GM19324 (cell line): Measurements from ENCODE around the gene TCP11.

Experiments used
- ATAC-seq: cut with Tn5 transposase; IDR thresholded peaks from one replicate; pipeline ENCODE4 v1.9.1; 2021; ENCODE audit warnings: mild to moderate bottlenecking, moderate library complexity; ENCODE audit not compliant: unreplicated experiment, low FRiP score

Gene TCP11

DNA sequence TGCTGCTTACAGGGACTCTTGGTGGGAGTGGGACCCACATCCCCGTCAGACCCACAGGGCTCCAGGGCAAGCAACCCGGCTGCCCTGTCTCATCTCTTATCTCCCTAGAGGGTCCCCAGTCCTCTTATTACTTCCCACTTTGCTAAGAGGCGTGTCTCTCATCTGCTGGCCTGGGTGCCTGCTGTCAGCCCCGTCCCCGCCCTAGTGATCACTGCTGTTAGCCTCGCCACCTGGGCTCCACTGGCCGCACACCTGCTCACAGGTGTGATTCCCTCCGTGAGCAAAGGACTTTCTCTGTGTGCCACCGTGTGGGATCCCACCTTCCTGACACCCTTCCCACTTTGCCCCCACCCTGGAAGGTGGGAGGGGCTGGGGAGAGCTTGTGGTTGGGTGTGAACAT lies 57.6 kb downstream of the TCP11 start:
- no peak for ATAC-seq

DNA sequence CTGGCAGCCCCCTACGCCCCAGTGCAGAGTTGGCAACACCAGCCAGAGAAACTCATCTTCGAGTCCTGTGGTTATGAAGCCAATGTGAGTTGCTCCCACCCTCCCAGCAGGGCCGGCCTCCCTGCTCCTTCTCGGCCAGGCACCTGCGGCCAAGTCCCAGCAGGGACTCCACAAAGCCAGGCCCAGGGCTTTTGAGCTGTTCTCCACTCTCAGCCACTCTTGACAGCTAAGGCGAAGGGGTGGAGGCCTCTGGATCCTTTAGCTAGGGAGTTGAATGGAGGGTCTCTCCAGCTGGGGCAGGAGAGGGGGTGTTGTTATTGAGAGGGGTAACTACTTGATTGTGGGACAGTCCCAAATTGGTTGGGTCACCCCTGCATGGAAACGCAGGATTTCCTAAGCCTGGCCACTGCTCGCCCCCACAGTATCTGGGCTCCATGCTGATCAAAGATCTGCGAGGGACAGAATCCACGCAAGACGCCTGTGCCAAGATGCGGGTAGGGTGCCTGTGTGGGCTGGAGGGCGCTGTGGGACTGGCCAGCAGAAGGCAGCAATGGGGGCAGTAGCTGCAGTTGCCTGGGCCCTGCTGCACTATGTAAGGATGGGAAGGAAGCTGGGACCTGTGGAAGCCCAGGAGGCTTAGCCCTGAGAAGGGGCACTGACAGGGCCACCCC lies 58.3 kb downstream of the TCP11 start:
- no peak for ATAC-seq

DNA sequence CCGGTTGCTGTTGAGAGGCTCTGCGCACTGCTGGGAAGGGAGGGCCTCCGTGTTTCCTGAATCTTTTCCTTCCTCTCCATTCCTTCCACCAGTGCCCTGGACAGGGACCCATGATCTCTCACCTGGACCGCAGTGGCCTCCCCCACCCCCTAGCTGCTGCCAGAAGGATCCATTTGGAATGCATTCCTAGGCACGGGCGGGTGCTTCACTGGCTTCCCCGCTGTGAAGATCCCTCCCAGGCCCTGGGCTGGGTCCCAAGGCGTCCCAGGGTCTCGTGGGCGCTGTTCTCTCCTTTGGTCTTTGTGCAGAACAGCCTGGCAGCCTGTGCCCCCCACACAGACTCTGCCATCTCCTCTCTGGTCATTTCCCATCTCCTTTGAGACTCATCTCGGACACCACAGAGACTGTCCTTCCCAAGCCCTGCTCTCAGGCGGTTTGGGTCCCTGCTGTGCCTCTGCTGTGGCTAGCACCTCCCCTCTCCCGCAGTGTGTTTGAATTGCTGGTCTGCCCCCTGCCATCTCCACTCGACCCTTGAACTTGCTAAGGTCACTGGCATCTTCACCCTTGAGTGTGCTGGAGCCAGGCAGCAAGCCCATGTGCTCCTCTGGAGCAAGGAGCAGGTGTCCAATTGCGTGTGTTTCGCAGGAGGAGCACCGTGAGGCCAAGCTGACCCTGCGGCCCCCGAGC lies 59.0 kb downstream of the TCP11 start:
- ATAC-seq = no peak

DNA sequence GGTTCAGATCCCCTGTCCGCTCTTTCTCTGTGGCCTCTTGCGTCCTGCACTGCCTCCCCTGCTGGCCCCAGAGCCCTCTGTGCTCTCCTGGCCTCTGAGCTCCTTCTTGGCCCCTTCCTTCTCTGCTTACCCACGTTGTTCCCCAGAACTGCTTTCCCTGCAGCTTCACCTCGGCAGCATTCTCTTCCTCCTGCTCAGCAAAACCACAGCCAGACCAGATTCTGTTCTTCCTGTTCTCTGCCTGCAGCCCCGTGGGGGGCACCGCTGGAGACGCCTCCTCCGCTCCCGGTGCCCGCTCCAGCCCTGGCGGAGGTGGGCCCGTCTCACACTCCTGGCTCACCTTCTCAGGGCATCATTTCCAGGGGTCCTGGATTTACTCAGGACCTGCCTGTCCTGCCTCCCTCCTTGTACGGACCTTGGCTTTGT lies 59.7 kb downstream of the TCP11 start:
- no peak for ATAC-seq

DNA sequence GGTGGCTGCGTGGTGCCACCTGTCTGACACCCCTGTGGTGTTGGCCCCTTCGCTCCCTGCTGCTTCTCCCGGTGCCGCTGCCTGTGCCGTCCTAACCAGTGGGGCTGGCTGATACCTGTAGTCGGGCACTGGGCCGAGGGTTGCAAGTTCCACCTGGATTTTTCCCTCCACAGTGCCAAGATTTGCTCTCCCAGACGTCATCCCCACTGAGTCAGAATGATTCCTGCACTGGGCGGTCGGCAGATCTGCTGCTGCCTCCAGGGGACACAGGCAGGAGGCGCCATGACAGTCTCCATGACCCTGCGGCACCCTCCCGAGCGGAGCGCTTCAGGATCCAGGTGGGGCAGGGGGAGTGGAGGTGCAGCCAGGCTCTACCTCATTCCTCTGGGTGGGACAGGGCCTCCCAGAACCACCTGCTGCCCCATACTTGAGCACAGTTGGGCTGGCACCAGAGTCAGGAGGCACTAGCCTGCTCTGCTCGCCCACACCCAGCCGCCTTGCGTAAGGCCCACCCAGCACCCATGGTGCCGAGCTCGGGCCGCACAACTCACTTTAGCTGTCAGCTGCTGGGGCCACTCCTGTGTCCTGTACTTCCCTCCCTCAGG lies 60.2 kb downstream of the TCP11 start:
- ATAC-seq = no peak

DNA sequence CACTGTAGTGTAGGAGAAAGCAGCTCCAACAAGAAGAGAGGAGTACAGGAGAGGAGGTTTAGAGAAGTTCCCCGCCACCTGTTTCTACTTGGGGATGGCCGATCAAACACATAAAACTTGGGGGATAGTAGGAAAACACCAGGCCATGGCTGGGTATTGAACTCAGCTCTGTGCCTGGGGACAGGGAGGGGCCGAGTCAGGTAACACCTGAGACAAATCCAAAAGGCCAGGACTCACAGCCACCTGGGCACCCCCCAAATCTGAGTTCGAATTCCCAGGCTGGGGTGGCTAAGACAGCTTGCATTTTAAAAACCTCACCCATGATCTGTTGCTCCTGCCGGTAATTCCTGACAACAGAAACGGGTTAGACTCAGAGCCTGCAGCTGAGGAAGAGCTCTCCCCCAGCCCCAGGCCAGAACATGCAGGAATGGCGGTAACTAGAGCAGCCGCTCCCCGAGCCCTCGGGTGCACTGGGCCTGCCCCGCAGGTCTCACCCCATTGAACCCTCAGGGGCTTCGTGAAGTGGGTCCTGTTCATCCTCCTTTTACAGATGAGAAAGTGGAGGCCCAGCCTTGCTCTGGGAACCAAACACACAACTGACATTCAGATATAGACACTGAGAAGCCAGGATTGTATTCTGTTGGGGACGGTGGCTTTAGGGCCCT lies 61.0 kb downstream of the TCP11 start:
- no peak for ATAC-seq

DNA sequence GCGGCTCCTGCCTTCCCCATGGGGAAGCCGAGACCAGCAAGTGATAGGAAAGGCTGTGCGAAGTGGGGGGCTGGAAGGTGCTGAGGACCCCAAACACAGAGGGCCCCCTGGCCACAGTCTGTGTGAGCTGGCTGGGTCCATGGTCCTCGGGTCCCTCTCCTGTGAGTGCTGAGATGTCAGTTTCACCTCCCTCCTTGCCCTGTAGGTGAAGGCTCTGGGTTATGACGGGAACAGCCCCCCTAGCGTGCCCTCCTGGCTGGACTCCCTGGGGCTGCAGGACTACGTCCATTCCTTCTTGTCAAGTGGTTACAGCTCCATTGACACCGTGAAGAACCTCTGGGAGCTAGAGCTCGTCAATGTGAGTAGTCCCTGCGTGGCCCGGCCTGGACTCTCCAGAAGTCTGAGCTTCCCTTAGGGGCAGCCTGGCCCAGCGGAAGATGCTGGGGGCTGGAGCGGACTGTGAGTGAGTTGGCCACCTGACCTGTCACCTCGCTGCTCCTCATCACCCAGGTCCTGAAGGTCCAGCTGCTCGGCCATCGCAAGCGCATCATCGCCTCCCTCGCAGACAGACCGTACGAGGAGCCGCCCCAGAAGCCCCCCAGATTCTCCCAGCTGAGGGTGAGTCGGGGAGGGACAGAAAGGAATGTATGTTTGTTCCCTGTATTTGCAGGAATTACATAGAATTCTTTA lies 61.7 kb downstream of the TCP11 start:
- ATAC-seq = no peak

DNA sequence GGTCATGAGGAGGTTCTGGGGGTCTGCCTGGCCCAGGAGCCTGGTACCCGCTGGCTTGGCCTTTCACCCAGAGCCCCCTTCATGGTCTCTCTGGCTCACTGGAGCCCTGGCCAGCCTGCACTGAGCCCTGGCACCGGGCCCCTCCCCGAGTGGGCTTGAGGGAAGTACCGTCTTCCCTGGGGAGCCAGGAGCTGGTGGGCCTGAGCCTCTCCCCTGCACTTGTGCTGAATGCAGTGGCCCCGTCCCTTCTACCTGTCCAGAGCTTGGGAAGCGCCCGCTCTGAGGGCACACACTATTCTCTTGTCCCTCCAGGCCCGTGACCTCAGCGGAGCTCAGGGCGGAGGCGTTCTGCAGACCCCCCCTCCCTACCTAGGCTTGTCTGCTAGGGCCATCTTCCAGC lies 62.2 kb downstream of the TCP11 start:
- no peak for ATAC-seq

DNA sequence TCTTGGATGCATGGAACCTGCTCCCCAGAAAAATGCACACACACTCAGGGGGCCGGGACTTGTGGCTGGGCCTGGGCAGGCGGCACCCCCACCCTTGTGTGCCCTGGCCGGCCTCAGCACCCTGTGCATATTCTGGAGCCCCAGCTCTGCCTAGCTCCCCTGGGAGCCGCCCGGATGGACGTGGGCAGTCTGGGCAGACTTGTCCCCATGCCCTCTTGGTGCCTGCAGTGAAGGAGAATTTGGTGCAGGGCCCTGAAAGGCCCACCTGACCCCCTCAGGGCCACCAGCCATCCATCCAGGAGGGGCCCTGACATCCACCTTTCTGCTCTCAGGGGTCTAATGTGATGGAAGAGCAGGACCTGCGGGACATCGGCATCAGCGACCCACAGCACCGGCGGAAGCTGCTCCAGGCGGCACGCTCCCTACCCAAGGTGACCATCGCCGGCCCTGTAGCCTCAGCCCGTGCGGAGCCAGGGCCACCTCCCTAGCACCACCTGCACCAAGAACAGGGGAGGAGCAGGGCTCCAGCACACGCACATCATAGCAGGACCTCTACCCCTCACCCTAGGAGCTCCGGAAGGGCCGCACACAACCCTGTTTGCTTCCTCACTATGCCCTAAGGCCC lies 62.8 kb downstream of the TCP11 start:
- ATAC-seq = no peak

DNA sequence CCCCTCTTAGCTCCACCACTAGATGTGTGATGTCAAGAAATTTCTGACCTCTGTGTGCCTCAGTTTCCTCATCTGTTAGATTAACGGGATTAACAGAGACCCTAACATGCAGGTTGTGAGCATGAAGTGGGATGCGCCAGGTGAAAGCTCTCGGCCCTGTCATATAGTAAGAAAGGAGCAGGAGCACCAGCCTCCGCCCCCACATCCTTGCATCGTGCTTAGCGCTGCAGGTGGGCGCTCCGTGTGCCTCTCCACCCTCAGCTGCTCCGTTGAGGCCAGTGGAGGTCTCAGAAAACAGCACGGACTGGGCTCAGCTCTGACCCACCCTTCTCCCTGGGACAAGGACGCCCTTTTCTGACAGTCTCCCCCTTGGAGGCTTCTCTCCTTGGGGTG lies 63.4 kb downstream of the TCP11 start:
- ATAC-seq = no peak

DNA sequence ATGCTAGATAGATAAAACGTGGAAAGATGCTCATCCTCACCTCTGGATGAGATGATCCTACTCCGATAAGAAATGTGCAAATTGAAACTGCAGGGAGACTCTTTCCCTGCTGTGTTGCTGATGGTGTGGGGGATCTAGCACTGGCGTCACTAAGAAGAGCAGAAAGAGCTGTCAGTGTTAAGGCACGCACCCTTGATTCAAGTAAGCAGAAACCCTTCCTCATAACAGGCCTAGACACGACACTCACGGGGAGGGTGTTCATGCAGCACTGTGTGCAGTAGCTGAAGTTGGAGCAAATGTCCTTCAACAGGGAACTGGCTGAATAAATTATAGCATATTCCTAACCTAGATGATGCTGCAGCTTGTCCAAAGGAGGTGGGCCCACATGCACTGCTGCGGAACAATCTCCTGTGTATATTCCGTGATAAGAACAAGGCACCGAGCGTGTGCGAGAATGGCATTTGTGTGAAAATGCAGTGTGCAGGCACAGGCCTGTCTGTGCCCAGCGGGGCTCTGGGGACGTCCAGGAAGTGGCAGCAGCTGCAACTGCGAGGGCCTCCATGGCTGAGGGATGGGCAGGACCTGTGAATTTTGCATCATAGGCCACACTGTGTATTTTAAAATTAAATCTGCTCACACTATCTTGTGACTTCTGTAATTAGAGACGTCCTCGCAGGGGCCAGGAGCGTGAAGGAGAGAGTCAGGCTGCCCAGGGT lies 64.0 kb downstream of the TCP11 start:
- no peak for ATAC-seq

DNA sequence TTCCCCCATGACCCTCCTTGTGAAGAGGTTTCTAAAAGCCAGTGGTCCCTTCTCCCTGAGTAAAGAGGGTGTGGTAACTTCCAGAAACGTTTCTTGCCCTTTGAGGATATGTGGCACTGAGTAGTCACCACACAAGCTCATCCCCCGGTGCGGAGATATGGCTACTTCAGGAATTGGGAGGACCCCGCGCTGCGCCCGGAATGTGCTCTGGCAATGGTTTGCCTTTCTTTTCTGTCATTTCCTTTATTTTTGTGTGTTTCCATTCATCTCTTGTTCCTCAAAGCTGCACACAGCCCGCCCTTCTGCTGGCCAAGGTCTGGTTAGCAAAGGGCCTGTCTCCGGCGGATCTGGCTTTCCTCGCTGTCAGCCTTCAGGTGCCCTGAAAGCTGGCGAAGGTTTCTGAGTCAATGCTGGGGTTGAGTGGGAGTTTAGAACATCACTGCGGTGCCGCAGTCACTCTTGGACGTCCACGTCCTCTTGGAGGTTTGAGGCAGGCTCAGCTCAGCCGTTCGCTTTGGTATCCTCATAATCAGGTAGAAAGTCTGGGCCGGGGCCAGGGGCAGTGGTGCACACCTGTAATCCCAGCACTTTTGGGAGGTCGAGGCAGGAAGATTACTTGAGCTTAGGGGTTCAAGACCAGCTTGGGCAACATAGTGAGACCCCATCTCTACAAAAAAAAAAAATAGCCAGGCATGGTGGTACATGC lies 67.2 kb downstream of the TCP11 start:
- no peak for ATAC-seq

DNA sequence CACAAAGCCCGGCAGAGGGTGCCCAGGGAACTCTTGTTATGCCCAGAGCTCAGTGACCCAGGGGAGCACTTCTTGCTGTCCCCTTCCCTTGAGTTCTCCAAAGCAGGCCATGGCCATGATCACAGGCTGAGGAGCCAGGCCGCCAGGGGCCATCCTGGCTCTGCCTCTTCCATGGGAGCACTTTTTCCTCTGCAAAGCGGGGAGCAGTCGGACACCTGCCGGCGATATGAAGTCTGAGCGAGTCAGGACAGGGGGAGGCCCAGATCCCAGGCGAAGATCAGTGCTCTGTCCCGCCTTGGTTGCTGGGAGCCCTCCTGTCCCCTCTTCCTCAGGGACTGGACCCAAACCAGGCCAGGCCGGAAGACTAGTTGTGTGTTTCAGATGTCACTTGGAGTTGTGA lies 67.9 kb downstream of the TCP11 start:
- no peak for ATAC-seq

DNA sequence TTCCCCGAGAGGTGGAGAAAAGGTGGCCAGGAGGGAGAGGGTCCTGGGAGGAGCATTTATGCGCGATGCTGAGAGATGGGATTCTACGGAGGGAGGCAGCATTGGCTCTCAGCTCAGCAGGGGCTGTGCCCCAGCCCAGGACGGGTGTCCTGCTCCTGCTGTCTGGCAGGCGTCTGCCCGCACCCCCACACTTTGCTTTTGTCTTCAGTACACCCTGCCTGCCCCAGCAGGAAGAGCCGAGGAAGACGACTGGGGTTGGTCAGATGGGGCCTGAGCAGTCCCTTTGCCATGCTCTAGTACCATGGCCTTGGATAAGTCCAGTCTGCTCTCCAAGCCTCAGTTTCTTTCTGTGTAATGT lies 68.5 kb downstream of the TCP11 start:
- ATAC-seq = no peak

DNA sequence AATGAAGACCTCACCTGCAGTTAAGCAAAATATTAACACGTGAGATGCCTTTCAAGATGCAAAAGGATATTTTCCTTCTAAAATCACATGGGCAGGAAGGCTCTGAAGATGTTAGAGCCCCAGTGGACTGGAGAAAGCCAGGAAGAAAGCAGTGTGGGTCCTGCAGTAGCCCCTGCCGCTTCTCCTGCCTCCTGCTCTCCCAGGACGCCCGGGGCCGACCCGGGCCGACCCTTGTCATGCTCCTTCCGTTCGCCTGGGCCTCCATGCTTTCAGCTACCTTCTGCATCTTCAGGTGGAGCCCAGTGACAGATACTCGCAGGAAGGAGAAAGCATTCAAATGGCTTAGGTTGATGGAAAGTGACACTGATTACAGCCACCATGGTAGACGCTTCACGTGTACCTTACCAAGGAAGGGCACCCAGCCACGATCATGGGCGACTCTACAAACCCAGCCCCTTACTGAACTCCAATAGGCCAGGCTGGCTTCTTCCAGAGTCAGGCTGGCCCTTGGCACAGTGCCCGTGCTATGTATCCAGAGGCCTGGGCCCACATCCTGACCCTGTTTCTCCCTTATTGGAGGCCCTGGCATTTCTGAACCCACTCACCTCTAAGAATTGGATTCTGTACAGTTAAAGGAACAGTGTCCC lies 69.0 kb downstream of the TCP11 start:
- no peak for ATAC-seq

DNA sequence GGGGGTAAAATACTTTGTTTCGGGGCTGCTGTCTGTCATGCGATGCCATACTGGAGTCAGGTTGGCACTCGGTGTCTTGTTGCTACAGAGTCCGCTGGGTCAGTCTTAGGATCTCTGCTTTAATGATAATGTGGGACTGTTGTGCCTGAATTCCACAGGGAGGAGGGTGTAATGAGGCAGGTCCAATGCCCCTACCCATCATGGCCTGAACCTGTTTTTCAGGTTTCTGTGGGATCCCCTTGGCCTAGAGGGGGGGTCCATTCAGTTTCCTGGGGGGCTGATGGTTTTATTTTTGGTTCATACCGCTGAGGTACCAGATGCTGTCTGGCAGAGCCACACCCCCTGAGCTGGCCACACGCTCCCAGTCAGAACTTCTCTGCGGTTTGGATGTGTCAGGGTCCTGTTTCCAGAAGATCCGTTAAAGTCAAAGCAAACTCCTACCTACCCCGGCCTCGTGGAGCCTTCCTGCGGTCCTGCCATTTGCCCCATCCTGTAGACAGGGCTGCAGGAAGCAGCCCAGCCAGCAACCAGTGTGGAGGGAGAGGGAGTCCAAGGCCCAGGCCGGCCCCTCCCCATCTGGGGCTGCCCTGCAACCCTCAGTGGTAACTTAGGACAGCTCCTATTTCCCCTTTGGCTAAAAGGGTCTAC lies 69.7 kb downstream of the TCP11 start:
- ATAC-seq = no peak

DNA sequence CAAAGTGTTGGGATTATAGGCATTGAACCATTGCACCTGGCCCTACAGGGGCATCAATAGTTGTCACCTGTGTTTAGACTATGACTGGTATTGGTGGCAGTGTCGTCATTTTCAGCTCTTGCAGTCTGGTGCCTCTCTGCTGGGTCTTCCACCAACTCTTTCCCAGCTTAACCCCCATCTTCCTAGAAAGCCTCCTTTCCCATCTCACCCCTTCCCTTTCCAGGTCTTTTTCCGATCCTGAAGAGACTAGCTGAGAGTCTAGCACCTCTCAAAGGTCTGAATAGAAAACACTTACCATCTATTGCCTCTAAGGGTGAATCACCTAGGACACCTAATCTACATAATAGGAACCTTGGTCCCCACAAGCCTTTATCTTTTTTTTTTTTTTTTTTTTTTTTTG lies 71.0 kb downstream of the TCP11 start:
- no peak for ATAC-seq

DNA sequence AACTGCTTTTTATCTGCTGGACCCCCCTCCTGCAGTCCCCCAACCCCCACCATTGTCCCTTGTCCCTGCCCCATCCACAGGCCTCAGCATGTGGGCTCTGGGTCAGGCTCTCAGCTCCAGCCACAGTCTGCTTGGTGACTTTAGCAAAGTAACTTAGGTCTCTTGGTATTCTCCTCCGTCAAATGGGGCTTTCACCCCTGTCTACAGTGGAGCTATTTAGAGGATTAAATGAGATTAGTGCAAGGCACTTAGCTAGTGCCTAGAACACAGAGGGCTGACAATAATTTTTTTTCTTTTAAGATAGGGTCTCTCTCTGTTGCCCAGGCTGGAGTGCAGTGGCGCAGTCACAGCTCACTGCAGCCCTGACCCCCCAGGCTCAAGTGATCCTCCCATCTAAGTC lies 71.9 kb downstream of the TCP11 start:
- ATAC-seq = no peak
